Hematopoietic multipotent progenitor cell treated with erythropoietin and hydrocortisone succinate and interleukin-3 and kit ligand, for 4 days (in vitro differentiated cells): Measurements from ENCODE around the gene WBP2.
"Not testable (repeated sequence)": the region's sequence is repeated elsewhere in the genome, so short reads cannot be mapped to it uniquely, and the experiment has no call there.

Source experiments
- DNase-seq: peaks from one replicate; pipeline ENCODE4 v3.0.0-alpha.2; 2015

Gene WBP2

DNA sequence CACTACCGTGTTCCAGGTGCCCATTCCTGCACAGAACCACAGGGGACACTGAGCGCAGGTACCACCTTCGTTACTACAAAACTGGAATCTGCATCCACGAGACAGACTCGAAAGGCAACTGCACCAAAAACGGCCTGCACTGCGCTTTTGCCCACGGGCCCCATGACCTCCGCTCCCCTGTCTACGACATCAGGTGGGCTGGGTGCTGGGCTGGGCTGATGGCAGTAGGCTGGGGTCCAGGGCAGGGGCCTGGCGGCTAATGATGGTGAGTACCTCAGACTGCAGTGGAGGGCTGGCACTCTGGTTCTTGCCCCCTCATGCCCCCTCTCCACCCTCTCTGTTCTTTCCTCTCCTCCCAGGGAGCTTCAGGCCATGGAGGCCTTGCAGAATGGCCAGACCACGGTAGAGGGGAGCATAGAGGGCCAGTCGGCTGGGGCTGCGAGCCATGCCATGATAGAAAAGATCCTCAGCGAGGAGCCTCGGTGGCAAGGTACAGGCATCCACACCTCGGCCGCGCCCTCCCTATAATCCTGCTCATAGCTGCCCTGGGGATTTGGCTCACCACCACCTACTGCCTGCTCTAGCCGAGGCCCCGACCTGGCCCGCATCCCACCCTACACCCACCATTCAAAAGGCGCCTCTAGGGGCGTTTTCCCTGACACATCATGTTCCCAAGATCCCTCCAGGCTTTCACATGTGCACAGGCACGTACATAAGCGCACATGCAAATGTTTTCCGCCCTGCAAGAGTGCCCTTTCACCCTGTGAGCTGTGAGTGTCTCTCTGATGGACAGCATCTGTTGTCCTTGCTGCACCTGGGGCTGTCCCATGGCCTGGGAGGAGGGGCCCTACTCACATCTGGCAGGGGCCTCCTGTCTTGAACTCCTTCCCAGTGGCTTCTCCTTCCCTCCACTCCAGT, 42.8 kb downstream of the WBP2 start:
- no peak for DNase-seq

DNA sequence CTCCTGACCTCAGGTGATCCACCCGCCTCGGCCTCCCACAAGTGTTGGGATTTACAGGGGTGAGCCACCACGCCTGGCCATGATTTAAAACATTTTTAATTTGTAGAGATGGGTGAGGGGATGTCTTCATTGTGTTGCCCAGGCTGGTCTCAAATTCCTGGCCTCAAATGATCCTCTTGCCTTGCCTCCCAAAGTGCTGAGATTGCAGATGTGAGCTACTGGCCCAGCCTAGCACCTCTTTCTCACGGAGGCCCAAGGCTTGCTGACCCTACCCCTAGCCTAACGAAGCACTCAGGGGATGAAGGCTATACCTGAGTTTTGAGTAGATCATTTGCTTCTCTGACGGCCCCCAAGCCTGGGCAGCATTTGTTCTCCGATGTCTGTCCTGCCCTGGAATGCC, 44.0 kb downstream of the WBP2 start:
- no peak for DNase-seq

DNA sequence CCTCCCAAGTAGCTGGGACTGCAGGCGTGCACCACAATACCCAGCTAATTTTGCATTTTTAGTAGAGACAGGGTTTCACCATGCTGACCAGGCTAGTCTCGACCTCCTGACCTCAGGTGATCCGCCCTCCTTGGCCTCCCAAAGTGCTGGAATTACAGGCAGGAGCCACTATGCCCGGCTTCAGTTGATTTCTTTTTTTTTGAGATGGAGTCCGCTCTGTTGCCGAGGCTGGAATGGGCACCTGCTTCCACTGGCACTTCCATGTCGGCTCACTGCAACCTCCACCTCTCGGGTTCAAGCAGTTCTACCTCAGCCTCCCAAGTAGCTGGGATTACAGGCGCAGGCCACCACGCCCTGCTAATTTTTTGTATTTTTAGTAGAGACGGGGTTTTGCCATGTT, 44.4 kb downstream of the WBP2 start:
- DNase-seq, result not testable (repeated sequence)

DNA sequence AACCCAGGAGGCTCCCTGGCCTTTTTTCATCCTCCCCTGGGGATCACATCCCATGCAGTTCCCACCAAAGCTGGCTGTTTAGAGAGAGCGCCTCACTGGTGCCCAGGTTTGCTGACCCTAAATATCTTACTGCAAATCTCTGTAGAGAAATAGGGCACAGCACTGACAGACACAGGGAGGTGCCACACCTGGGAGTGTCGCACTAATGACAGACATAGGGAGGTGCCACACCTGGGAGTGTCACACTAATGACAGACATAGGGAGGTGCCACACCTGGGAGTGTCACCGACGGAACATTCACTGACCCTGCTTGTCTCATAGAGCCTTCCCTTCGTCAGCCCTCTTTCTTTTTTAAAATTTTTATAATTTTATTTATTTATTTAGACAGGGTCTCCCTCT, 44.9 kb downstream of the WBP2 start:
- no peak for DNase-seq

DNA sequence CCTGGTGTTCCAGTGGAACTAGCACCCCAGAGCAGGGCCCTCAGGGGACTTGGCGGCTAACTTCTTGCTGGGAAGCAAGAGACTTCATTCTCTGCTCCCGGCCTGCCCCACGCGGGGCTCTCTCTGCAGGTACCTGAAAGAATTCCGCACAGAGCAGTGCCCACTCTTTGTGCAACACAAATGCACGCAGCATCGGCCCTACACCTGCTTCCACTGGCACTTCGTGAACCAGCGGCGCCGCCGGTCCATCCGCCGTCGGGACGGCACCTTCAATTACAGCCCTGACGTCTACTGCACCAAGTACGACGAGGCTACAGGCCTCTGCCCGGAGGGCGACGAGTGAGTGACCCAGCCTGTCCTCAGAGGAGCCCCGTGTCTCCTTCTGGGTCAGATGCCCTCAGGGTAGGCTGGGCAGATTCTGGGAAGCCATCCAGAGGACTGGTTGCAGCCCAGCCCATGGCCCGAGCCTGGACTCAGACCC, 45.5 kb downstream of the WBP2 start:
- no peak for DNase-seq

DNA sequence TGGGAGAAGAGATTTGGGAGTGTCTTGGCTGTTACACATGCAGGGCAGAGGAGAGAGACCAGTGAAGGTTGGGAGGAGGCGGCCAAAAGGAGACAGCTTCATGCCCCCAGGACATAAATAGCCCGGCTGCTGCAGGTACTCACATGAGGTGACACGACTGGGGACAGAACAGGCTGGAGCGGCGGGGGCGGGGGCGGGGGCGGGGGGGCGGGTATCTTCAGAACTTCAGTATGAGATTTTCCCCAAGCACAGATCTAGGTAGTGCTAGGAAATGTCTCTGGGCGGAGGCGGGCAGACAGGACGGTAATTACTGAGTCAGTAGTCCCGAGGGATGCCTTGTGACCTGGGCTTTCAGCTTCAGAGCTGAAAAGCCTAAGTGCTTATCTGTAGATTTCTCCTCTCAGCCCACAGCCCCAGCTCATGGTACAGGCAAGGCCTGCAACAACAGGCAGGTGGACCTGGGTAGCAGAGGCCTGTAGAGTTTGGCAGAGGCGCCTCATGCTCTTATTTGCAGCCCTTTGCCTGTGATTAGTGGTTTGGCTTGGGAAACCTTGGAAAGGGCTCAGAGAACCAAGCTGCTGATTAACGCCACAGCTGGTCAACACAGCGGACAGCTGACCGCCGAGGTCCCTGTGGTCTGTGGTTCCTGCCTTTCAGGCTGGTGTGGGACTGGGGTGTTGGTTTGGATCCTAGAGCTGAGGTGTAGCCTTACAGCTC, 46.1 kb downstream of the WBP2 start:
- no peak for DNase-seq

DNA sequence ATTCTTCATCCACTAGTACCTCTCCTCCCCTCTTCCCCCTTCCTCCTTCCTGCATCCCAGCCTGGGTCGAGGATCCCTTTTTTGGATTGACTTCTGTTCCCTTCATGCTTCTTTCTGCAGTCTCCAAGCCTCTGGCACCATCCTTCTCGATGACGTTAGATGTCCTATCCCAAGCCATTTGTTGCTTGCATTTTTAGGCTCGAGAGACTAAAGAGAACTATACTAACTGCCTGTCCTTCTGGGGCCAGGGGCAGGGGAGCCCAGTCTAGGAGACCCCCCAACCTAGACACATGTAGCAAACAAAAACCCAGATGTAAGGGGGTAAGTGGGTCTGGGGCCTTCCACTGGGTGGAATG, 46.6 kb downstream of the WBP2 start:
- no peak for DNase-seq

DNA sequence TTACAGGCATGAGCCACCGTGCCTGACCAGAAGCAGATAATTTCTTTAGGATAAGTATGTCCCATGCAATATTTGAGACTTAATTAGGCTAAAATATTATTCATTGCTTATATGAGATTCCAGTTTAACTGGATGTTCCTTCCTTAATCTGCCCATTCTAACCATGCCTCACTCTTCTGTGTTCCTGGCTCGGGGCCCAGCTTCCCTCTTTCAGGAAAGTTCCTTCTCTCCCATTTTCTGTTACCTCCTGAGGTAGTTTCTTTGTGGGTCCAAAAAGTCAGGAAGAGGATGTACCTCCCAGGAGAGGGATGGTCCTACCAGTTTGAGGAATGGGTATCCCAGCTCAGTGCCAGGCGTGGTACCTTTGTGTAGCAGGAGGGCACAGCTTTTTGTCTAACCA, 47.3 kb downstream of the WBP2 start:
- DNase-seq, result no peak

DNA sequence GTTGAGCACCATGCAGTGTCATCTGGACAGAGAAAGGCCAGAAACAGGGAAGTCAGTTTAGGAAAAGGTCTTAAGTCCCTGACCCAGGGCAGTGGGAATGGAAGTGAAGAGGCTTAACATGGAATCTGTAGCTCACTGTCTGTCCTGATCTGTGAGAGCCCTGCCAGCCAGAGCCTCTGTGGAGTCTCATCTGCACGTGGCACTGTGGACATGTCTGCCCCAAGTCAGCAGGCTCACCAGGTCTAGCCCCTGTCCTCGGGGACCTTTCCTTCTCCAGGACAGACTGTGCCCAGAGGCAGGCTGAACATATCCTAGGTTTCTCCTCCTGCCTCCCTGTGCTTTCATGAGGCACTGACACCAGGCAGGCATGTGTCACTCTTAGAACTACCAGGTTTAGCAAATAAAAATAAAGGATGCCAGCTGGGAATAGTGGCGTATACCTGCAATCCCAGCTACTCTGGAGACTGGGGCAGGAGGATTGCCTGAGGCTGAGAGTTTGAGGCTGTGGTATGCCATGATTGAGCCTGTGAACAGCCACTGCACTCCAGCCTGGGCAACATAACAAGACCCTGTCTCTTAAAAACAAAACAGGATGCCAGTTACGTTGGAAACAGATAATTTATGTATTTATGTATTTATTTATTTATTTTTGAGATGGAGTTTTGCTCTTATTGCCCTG, 48.2 kb downstream of the WBP2 start:
- no peak for DNase-seq

DNA sequence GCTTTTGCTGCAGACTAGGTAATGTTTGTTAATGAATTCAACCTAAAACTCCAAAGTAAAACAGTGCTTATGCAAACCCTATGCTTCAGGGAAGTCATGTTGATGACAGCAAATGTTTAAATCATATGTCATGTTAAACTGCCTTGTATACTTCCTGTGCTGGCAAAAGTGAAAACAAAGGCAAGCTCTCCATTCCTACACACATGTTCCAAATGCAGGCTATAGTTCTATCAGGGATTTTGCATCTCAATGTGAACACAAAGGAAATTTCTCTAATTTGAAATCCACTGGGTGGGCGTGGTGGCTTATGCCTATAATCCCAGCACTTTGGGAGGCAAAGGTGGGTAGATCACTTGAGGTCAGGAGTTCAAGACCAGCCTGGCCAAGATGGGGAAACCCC, 51.3 kb downstream of the WBP2 start:
- no peak for DNase-seq

DNA sequence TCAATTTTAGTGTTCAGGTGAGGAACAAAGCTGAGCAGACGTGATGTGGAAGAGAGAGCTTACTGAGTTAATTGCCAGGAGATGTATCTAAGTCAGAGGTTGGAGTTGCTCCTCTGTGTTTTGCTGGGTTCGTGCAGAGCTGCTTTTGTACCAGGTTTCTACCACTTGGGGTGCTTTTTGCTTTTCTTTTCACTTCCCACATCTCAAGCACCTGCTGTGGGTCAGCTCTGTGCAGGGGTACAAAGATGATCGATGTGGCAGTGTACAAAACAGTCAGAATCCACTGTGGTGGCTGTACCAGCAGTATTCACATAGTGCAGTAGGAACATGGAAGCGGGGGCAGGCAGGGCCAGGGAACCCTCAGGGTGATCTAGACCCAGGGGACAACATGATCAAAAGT, 55.7 kb downstream of the WBP2 start:
- no peak for DNase-seq

DNA sequence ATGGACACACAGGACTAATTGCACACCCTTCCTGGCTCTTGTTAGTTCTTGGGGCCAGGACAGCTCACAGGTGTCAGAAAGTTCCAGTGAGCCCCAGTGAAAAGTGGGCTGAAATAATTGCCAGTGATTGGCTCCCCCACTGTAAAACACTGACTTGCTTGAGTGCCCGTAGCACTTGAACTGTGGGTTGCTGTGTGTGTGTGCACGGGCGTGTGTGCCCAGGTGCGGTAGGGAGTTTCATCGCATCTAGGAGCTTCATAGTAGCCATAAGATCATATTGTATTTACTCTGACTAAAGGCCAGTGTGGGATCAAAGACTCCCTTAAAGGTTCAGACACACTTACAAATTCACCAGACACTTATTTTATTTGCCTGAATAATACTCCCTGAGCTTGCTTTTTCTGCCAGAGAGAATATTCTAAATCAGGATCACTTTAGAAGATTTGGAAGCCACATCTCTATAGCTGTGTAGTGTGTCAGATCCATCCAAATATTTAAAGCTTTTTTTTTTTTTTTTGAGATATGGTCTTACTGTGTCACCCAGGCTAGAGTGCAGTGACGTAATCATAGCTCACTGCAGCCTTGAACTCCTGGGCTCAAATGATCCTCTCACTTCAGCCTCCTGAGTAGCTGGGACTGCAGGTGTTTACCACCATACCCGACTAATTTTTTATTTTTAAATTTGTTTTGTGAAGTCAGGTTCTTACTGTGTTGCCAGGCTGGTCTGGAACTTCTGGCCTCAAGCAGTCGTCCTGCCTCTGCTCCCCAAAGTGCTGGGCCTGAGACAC, 59.1 kb downstream of the WBP2 start:
- DNase-seq, result no peak
